T-cell (primary cell): ENCODE data around the gene ZNF212. TPM values are rescaled to one million over a fixed set of nuclear protein-coding genes. Genes with fewer than 3 reads are reported as not detected.
A peak's percentile ranks its signal among the peaks of the same experiment; 100 is the strongest.

ENCODE experiments used
- ATAC-seq, 4 experiments: fragments of 200-7000 bp in 3 of 4; fragments of 150-1000 bp in 1 of 4; cut with Tn5 transposase; replicated peaks in 1 of 4; 1 replicate in 3 of 4; 2 replicates in 1 of 4; pipeline ENCODE4 v1.10.0; 2021; ENCODE audit warnings: moderate library complexity in 3 of 4, mild to moderate bottlenecking in 2 of 4, moderate number of reproducible peaks in 1 of 4
- CTCF ChIA-PET, 2 donors: fragments of 300-600 bp; sonication (Branson Sonifier 250); formaldehyde crosslinking; loops; one replicate each; lab custom pipeline; 2022; ENCODE audit warnings: antibody characterized with exemption in 2 of 2; lab: Charles Lee
- POLR2A ChIA-PET, 2 donors: fragments of 300-600 bp; sonication (Branson Sonifier 250); formaldehyde crosslinking; loops; one replicate each; lab custom pipeline; 2022; ENCODE audit warnings: antibody characterized with exemption in 2 of 2; lab: Charles Lee
- DNase-seq, 35 experiments: peaks; one replicate each; pipeline versions ENCODE4 v3.0.0 to v3.0.0-alpha.2; 2013 to 2023
- H3K27ac ChIP-seq: one replicate; pipeline ENCODE4 v1.5.1; 2013; ENCODE audit warnings: low read length
- H3K27me3 ChIP-seq, 2 experiments: replicated peaks in 1 of 2; 1 replicate in 1 of 2; 2 replicates in 1 of 2; pipeline versions ENCODE4 v1.6.1 to v1.7.0; 2013; ENCODE audit warnings: low read length in 1 of 2, mixed read lengths in 1 of 2; ENCODE audit not compliant: control insufficient read depth in 2 of 2, insufficient read depth in 2 of 2; ENCODE audit errors: extremely low read depth in 1 of 2
- H3K36me3 ChIP-seq, 2 donors: 1 replicate in 1 of 2; 2 replicates in 1 of 2; pipeline versions ENCODE4 v1.6.1 to v1.7.0; 2013; ENCODE audit warnings: low read length in 1 of 2; ENCODE audit not compliant: control insufficient read depth in 2 of 2, insufficient read depth in 1 of 2; ENCODE audit errors: extremely low read depth in 1 of 2
- H3K4me1 ChIP-seq, 2 experiments: 1 replicate in 1 of 2; 2 replicates in 1 of 2; pipeline versions ENCODE4 v1.6.1 to v1.7.0; 2013; ENCODE audit warnings: low read length in 2 of 2, mixed read lengths in 1 of 2; ENCODE audit not compliant: insufficient read depth in 2 of 2, control insufficient read depth in 1 of 2; ENCODE audit errors: extremely low read depth in 1 of 2
- H3K4me3 ChIP-seq, 2 donors: 1 replicate in 1 of 2; 2 replicates in 1 of 2; pipeline versions ENCODE4 v1.5.1 to v1.7.0; 2013; ENCODE audit warnings: mild to moderate bottlenecking in 2 of 2, low read length in 1 of 2, moderate library complexity in 1 of 2; ENCODE audit not compliant: control insufficient read depth in 1 of 2; ENCODE audit errors: extremely low read depth in 1 of 2
- H3K9me3 ChIP-seq: 2 replicates; pipeline ENCODE4 v1.7.0; 2013
- H3K27ac Mint-ChIP-seq, 2 donors: one replicate each; pipeline ENCODE4 v1.8.0; 2020 to 2021; ENCODE audit warnings: mild to moderate bottlenecking in 2 of 2, mixed read lengths in 2 of 2
- H3K27me3 Mint-ChIP-seq, 2 donors: one replicate each; pipeline ENCODE4 v1.8.0; 2021 to 2022; ENCODE audit warnings: mixed read lengths in 2 of 2
- H3K36me3 Mint-ChIP-seq: one replicate; pipeline ENCODE4 v1.8.0; 2021; ENCODE audit warnings: mixed read lengths
- H3K4me1 Mint-ChIP-seq, 3 donors: one replicate each; pipeline ENCODE4 v1.8.0; 2020 to 2022; ENCODE audit warnings: mixed read lengths in 3 of 3, mild to moderate bottlenecking in 1 of 3
- H3K4me3 Mint-ChIP-seq, 3 donors: one replicate each; pipeline ENCODE4 v1.8.0; 2020 to 2022; ENCODE audit warnings: mild to moderate bottlenecking in 3 of 3, mixed read lengths in 3 of 3, moderate library complexity in 3 of 3
- H3K9me3 Mint-ChIP-seq, 3 donors: one replicate each; pipeline ENCODE4 v1.8.0; 2020 to 2022; ENCODE audit warnings: mixed read lengths in 3 of 3
- WGBS: methylation state at CpG from one replicate; pipeline ENCODE4 v1.1.5; 2013; ENCODE audit warnings: missing lambda C conversion rate; ENCODE audit not compliant: insufficient coverage; 5-methylcytosine and 5-hydroxymethylcytosine counted together
- total RNA-seq, 35 experiments: library from RNA in 6 of 35; stranded (reverse) in 6 of 35; fragments of 120-200 nt in 1 of 35; gene quantifications; one replicate each; pipeline versions ENCODE4 v1.2.1 to v1.2.4 and lab custom pipeline; 2013 to 2026

The ZNF212 gene
- total RNA-seq, 5 donors from 2014 or later (not counting 1 experiment from before 2014, with no cell fraction given): 14.1 to 21.7 (median 19.6) TPM

DNA sequence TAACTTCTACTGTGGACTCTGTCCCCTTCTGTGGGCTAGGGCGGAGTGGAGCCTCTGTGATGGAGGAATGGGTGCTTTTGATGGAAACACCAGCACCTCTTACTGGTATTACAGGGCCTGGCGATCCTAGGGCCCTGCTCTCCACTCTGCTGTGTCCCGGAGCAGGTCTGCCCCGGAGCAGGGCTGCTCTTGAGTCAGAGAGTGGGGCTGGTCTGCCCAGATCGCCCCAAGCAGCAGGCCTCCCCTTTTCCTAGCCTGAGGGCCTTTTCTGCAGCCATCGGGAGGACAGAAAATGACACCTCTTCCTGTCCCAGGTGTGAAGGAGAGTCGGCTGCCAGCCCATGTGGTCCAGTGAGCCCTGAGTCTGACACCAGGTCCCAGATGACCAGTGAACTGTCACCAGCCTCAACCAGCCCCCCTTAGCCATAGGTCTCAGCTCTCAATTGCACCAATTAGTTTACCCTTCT is 42.7 kb upstream of the ZNF212 start:
- H3K9me3 Mint-ChIP-seq: no peaks in the 10 kb centered on the region
- peaks cover 29% of the 10 kb centered on the region for H3K36me3 Mint-ChIP-seq
- 17% methylated on average over 2 of the region's 7 CpGs for WGBS
- Histone ChIP-seq H3K36me3 (peaks cover 5 to 25% of the 10 kb centered on the region in 2 donors), H3K4me3 (peak overlapping the region; percentile 88 to 90), H3K27ac (peak overlapping the region; percentile 56), H3K27me3 (peaks cover 0 to 2% of the 10 kb centered on the region in 2 experiments), H3K4me1 (peaks cover 2 to 21% of the 10 kb centered on the region in 2 experiments), H3K9me3 (no peaks in the 10 kb centered on the region)
- H3K27ac Mint-ChIP-seq: peak overlapping the region; percentile 85 to 91
- peak overlapping the region; percentile 86 to 89 (median 88) for H3K4me3 Mint-ChIP-seq
- H3K27me3 Mint-ChIP-seq: no peaks in the 10 kb centered on the region
- DNase-seq: peak in 1 of 35 experiments; percentile 13
- ChIA-PET CTCF (no interaction called here), POLR2A (no interaction called here)
- peak in 1 of 4 experiments; percentile 2 for ATAC-seq
- peaks cover 25 to 48% (median 32%) of the 10 kb centered on the region in 3 donors for H3K4me1 Mint-ChIP-seq

- Histone ChIP-seq H3K4me3 (no peak overlapping the region), H3K27ac (no peak overlapping the region), H3K27me3 (peaks cover 0 to 2% of the 10 kb centered on the region in 2 experiments), H3K9me3 (no peaks in the 10 kb centered on the region), H3K36me3 (peaks cover 5 to 28% of the 10 kb centered on the region in 2 donors), H3K4me1 (peaks cover 2 to 21% of the 10 kb centered on the region in 2 experiments)
- ChIA-PET CTCF (no interaction called here), POLR2A (no interaction called here)
- Mint-ChIP-seq H3K27me3 (no peaks in the 10 kb centered on the region), H3K27ac (no peak overlapping the region), H3K9me3 (no peaks in the 10 kb centered on the region), H3K4me3 (peak overlapping the region in 2 of 3 donors; percentile 86 to 89), H3K36me3 (peaks cover 32% of the 10 kb centered on the region), H3K4me1 (peaks cover 26 to 47% (median 32%) of the 10 kb centered on the region in 3 donors)
- WGBS: no CpG with 5 or more reads among the region's 4 CpGs
- DNase-seq (no peak), ATAC-seq (no peak)
These were observed 41.8 kb upstream of the ZNF212 start for GRCh38 chr7:149197675-149198074.

GRCh38 chr7:149198161-149198816 is 41.2 kb upstream of the ZNF212 start:
- no peak for DNase-seq

DNA sequence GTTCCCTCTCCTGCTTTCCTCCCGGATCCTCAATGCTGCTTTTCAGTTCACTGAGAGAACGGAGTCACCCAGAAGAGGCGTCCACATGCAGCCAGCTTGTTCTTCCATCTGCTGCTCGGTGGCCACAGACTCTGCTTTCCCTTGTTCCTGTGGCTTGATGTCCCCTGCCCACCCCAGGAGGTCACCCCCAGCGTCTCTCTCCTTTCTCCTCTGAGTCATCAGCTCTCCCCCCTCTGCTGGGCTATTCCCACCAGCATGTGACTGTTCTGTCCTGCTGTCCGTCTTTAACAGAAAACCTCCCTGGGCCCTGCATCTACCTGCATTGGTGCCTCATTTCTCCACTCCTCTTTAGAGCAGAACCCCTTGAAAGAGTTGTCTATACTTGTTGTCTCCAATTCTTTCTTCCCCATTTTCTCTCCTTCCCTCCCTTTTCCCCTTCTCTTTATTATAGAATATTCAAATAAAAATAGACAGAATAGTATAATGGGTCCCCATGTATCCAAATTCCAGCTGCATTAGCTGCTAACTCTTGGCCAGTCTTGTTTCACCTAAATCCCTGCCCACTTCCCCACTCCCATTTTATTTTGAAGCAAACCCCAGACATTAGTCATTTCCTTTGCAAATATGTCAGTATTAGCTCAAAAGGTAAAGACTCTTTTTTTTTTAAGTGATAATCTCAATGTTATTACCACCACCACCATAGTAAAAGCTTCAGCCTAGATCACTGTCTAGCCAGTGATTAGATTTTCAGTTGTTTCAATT is 40.0 kb upstream of the ZNF212 start:
- 90% methylated on average over 6 of the region's 6 CpGs for WGBS
- Mint-ChIP-seq H3K4me3 (peak overlapping the region in 1 of 3 donors; percentile 38), H3K9me3 (no peaks in the 10 kb centered on the region), H3K27me3 (no peaks in the 10 kb centered on the region), H3K36me3 (peaks cover 48% of the 10 kb centered on the region), H3K27ac (peak overlapping the region in 1 of 2 donors; percentile 34), H3K4me1 (peaks cover 32 to 57% (median 35%) of the 10 kb centered on the region in 3 donors)
- Histone ChIP-seq H3K4me1 (peaks cover 2 to 21% of the 10 kb centered on the region in 2 experiments), H3K27ac (no peak overlapping the region), H3K4me3 (no peak overlapping the region), H3K9me3 (no peaks in the 10 kb centered on the region), H3K27me3 (no peaks in the 10 kb centered on the region), H3K36me3 (peaks cover 5 to 45% of the 10 kb centered on the region in 2 donors)
- CTCF ChIA-PET: no interaction called here
- no peak for ATAC-seq
- no peak for DNase-seq
- POLR2A ChIA-PET: interaction anchor here in 1 of 2 donors (0.6 kb wide), 1 partner anchor 13 kb away, joined by 3 read pairs; no protein-coding TSS in a partner anchor

More at GRCh38 chr7:149198161-149198816, 41.2 kb upstream of the ZNF212 start:
- Histone ChIP-seq H3K27ac (no peak overlapping the region), H3K27me3 (peaks cover 0 to 2% of the 10 kb centered on the region in 2 experiments), H3K36me3 (peaks cover 5 to 34% of the 10 kb centered on the region in 2 donors), H3K4me3 (no peak overlapping the region), H3K4me1 (peaks cover 2 to 21% of the 10 kb centered on the region in 2 experiments), H3K9me3 (no peaks in the 10 kb centered on the region)
- CTCF ChIA-PET: no interaction called here
- H3K27me3 Mint-ChIP-seq: no peaks in the 10 kb centered on the region
- 92% methylated on average over 13 of the region's 22 CpGs for WGBS
- POLR2A ChIA-PET: no interaction called here
- H3K4me1 Mint-ChIP-seq: peaks cover 32 to 52% (median 32%) of the 10 kb centered on the region in 3 donors
- H3K4me3 Mint-ChIP-seq: no peak overlapping the region
- peaks cover 39% of the 10 kb centered on the region for H3K36me3 Mint-ChIP-seq
- H3K9me3 Mint-ChIP-seq: no peaks in the 10 kb centered on the region
- H3K27ac Mint-ChIP-seq: no peak overlapping the region
- ATAC-seq: no peak

DNA sequence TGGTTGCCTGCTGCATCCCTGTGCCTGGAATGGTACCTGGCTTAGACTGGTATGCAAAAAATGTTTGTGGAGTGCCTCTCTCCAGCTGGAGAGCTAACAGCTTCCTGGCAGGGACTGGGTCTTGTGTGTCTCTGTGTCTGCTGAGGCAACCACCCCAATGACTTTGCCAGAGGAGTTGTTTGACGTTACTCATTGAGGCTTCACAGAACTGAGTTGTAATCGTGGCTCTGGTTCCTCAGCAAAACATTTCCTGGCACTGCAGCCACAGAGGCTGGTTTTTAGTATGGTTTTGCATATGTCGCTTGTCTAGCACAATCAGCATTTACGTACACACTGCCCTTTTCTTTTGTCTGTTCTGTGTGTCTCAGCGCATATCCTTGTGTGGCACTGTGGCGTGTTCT is 36.6 kb upstream of the ZNF212 start:
- WGBS: 100% methylated on average over 2 of the region's 6 CpGs
- ChIA-PET POLR2A (no interaction called here), CTCF (no interaction called here)
- H3K9me3 ChIP-seq: no peaks in the 10 kb centered on the region
- Mint-ChIP-seq H3K4me1 (peaks cover 16 to 35% (median 21%) of the 10 kb centered on the region in 3 donors), H3K27me3 (no peaks in the 10 kb centered on the region), H3K27ac (peak overlapping the region in 1 of 2 donors; percentile 70), H3K4me3 (no peak overlapping the region), H3K36me3 (peaks cover 69% of the 10 kb centered on the region), H3K9me3 (no peaks in the 10 kb centered on the region)
- DNase-seq (no peak), ATAC-seq (peak in 1 of 4 experiments; percentile 12)
- H3K36me3 ChIP-seq: peaks cover 13 to 65% of the 10 kb centered on the region in 2 donors
- H3K4me3 ChIP-seq: no peak overlapping the region
- H3K4me1 ChIP-seq: no peaks in the 10 kb centered on the region
- no peaks in the 10 kb centered on the region for H3K27me3 ChIP-seq
- H3K27ac ChIP-seq: no peak overlapping the region

GRCh38 chr7:149205690-149206381 is 33.6 kb upstream of the ZNF212 start:
- H3K4me1 Mint-ChIP-seq: peaks cover 0 to 32% (median 18%) of the 10 kb centered on the region in 3 donors
- ATAC-seq (no peak), DNase-seq (no peak)
- H3K27ac Mint-ChIP-seq: no peak overlapping the region
- H3K36me3 Mint-ChIP-seq: peaks cover 70% of the 10 kb centered on the region
- 96% methylated on average over 15 of the region's 18 CpGs for WGBS
- Histone ChIP-seq H3K36me3 (peaks cover 13 to 54% of the 10 kb centered on the region in 2 donors), H3K4me3 (no peak overlapping the region), H3K4me1 (no peaks in the 10 kb centered on the region), H3K27me3 (no peaks in the 10 kb centered on the region), H3K9me3 (no peaks in the 10 kb centered on the region), H3K27ac (no peak overlapping the region)
- H3K9me3 Mint-ChIP-seq: no peaks in the 10 kb centered on the region
- no peak overlapping the region for H3K4me3 Mint-ChIP-seq
- H3K27me3 Mint-ChIP-seq: no peaks in the 10 kb centered on the region
- ChIA-PET CTCF (no interaction called here), POLR2A (no interaction called here)
